Ishikawa (cell line): ENCODE results near the gene TIAM1.

Experiments used
- EP300 ChIP-seq: IDR thresholded peaks from 2 replicates; pipeline ENCODE4 v1.6.1; 2012; ENCODE audit warnings: borderline replicate concordance
- TAF1 ChIP-seq: IDR thresholded peaks from 2 replicates; pipeline ENCODE4 v1.6.1; 2012; ENCODE audit warnings: low read depth, mild to moderate bottlenecking
- YY1 ChIP-seq: IDR thresholded peaks from 2 replicates; pipeline ENCODE4 v1.6.1; 2012; ENCODE audit warnings: low read depth

GRCh38 chr21:31103571-31104265, 240.3 kb downstream of the TIAM1 start:
- TF ChIP-seq YY1 (no peak), TAF1 (no peak), EP300 (no peak)
